Measurements from ENCODE around the gene SLC22A23. TPM values are rescaled to one million over a fixed set of nuclear protein-coding genes. Genes with fewer than 3 reads are reported as not detected.

The SLC22A23 gene
- total RNA-seq, 1 experiment from 2014 or later = 6.8 TPM

- Mint-ChIP-seq H3K9me3 (peaks cover 0 to 5% of the 10 kb centered on the region in 2 experiments; a peak in 3 of 5 replicates), H3K4me1 (peaks cover 15 to 19% of the 10 kb centered on the region in 2 experiments), H3K27me3 (ENCODE audit: low read depth) (peaks cover 12% of the 10 kb centered on the region), H3K4me3 (no peak overlapping the region; a peak in 1 of 5 replicates), H3K36me3 (ENCODE audit: insufficient read depth in 1 of 3, low read depth in 3 of 3) (peaks cover 0 to 2% (median 0%) of the 10 kb centered on the region in 3 experiments; a peak in 1 of 7 replicates), H3K27ac (0 out of 7 replicates have a peak overlapping the region, but pooled peaks of 1 of the 3 experiments have one; percentile 18)
- TF ChIP-seq, protein P1, sequence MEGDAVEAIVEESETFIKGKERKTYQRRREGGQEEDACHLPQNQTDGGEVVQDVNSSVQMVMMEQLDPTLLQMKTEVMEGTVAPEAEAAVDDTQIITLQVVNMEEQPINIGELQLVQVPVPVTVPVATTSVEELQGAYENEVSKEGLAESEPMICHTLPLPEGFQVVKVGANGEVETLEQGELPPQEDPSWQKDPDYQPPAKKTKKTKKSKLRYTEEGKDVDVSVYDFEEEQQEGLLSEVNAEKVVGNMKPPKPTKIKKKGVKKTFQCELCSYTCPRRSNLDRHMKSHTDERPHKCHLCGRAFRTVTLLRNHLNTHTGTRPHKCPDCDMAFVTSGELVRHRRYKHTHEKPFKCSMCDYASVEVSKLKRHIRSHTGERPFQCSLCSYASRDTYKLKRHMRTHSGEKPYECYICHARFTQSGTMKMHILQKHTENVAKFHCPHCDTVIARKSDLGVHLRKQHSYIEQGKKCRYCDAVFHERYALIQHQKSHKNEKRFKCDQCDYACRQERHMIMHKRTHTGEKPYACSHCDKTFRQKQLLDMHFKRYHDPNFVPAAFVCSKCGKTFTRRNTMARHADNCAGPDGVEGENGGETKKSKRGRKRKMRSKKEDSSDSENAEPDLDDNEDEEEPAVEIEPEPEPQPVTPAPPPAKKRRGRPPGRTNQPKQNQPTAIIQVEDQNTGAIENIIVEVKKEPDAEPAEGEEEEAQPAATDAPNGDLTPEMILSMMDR (conservative IDR thresholded peaks at IDR 0.05) = no peak
- no peaks in the 10 kb centered on the region for H3K79me1 ChIP-seq (ENCODE audit: insufficient read depth, low read depth, low read length, poor library complexity, severe bottlenecking)
- no peaks in the 10 kb centered on the region for H3K23me2 ChIP-seq (ENCODE audit: insufficient read length, low read depth, low read length, poor library complexity, severe bottlenecking)
- no peak overlapping the region for H3K9ac ChIP-seq (ENCODE audit: extremely low read depth, insufficient read length, low read length)
- no peak overlapping the region for H3K4me2 ChIP-seq (ENCODE audit: insufficient read depth, insufficient read length, low read length)
- no peaks in the 10 kb centered on the region for H3K27me3 ChIP-seq (ENCODE audit: insufficient read depth, low read length)
- no peak overlapping the region for H4K91ac ChIP-seq (ENCODE audit: insufficient read length, low read depth, low read length)
- H2BK5ac ChIP-seq (ENCODE audit: insufficient read length, low read length) = no peak overlapping the region
- H3K9me3 ChIP-seq (ENCODE audit: control insufficient read depth, low read depth, low read length) = no peaks in the 10 kb centered on the region
- no peak overlapping the region for H2BK20ac ChIP-seq (ENCODE audit: low read depth, low read length, poor library complexity, severe bottlenecking)
- H3K27ac ChIP-seq (ENCODE audit: insufficient read length, low read depth, low read length) = no peak overlapping the region
- no CpG with 5 or more reads among the region's 6 CpGs for WGBS (ENCODE audit: extremely low coverage, insufficient read length, low lambda C conversion rate)
- no peak overlapping the region for H3K14ac ChIP-seq (ENCODE audit: insufficient read depth, low read length)
- H2BK120ac ChIP-seq (ENCODE audit: low read depth, low read length, poor library complexity, severe bottlenecking) = no peak overlapping the region
- no peak overlapping the region for H2BK15ac ChIP-seq (ENCODE audit: low read depth, low read length)
- no peak overlapping the region for H3K18ac ChIP-seq (ENCODE audit: insufficient read length, low read depth, low read length)
- no peak overlapping the region for H4K8ac ChIP-seq (replicated peaks; ENCODE audit: insufficient read length, low read depth, low read length)
- H3K4ac ChIP-seq (ENCODE audit: low read depth, low read length) = no peak overlapping the region
- H3T11ph ChIP-seq (ENCODE audit: low read length) = no peak overlapping the region
- no peaks in the 10 kb centered on the region for H3K79me2 ChIP-seq (ENCODE audit: insufficient read depth, low read length)
- DNase-seq = no peak
- H4K5ac ChIP-seq (ENCODE audit: insufficient read length, low read depth, low read length) = no peak overlapping the region
- no peak overlapping the region for H2AK5ac ChIP-seq (ENCODE audit: insufficient read length, low read length)
- H2AFZ ChIP-seq (ENCODE audit: low read length) = no peak overlapping the region
- no peak overlapping the region for H3K23ac ChIP-seq (ENCODE audit: insufficient read length, low read depth, low read length)
- no peak overlapping the region for H2BK12ac ChIP-seq (ENCODE audit: insufficient read length, low read depth, low read length)
- peaks cover 8% of the 10 kb centered on the region for H3K4me1 ChIP-seq (ENCODE audit: insufficient read depth, low read length)
- no peaks in the 10 kb centered on the region for H4K20me1 ChIP-seq (ENCODE audit: control insufficient read depth, insufficient read depth, insufficient read length)
- no peak overlapping the region for H3K56ac ChIP-seq (ENCODE audit: insufficient read length, low read depth, low read length)
Measured at GRCh38 chr6:3501826-3502500, 45.1 kb upstream of the SLC22A23 start.
